NCI-H1105 treated with DMSO at 0.1 percent for 48 hours (cell line): Measurements from ENCODE around the gene NCAPD2.
A peak's percentile ranks its signal among the peaks of the same experiment; 100 is the strongest.
"Not testable (repeated sequence)": the region's sequence is repeated elsewhere in the genome, so short reads cannot be mapped to it uniquely, and the experiment has no call there.

ENCODE experiments used
- DNase-seq: peaks from one replicate; lab custom pipeline; 2025; lab: John Stamatoyannopoulos, UW

Gene NCAPD2

DNA sequence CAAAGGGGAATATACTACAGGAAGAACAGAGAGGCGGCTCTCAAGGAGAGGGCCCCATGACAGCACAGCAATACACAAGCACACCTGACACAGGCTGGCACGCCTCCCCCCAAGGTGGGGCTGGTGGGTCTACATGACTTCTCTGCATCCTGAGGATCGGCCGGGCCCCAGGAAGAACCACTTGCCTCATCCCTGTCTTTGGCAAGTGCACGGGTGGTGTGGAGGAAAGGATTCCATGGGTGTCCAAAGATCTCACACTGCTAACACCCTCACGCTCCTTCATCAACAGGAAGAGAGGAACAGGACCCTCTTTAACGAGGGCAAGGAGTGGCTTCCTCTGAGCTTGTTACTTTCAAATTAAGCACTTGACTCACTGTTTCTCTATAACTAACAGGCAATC is 30.7 kb upstream of the NCAPD2 start:
- no peak for DNase-seq

DNA sequence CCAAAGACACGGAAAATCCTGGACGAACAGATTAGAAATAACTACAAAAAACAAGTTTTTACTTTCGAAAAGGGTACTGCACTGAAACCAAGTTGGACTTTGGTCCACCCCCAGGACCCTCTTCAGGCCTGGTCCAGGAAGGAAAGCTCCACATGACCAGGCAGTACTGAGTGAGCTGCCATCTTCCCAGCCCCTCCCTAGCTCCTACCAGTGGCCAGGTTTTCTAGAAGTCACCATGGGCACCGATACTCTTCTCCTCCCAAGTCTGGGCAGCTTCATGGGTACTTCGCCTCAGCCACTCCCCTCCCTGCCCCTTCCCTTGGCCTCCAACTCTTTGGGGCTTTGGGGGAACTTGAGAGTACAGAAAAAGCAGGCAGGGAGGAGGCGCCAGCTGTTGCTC is 30.0 kb upstream of the NCAPD2 start:
- no peak for DNase-seq

DNA sequence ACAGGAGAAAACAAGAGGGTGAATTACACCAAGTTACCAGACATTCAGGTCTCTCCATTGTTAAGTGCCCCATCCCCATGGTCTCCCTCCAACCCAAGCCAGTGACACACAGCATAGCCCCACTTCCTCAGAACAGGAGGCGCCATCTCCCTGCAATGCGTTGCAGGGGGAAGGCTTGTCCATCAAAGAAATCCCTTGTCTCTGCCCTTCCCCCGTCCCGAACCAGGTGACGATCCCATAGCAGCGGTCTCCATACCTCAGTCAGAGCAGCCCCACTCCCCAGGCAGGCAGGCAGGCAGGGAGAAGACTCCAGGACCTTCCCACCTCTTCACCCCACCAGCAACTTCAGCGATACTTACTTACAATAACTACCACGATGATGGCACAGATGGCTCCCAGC is 29.4 kb upstream of the NCAPD2 start:
- DNase-seq, result no peak

DNA sequence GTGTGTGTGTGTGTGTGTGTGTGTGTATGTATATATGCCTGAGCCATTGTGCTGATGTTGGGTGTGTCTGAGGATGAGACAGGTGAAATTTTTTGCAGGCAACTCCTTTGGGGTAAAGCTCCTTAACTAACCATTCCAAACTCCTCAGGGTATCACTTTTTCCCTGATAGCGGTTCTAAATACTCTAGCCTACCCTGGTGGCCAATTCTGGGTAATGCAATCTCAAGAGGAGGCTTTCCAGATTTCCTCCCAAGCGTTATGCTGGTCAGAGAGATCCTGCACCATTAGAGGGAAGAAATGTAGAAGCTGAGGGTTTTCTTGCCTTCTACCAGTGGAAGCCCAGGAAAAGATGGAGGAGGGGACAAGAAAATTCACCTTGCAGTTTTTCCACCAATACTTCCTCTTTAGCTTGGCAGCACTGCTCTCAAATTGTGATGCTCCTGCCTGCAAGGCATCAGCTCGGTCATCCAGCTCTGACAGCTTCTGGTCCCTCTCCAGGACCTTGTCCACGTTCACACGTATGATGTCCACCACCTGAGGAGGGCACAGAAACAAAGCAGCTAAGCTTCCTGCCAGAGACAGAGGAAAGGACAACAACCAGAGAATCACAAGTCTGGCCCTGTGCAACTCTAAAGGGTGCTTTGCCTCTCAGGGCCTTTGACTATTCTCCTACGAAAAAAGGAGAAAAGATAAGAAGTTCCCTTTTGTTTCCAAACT is 28.3 kb upstream of the NCAPD2 start:
- DNase-seq, result peak; percentile 69

DNA sequence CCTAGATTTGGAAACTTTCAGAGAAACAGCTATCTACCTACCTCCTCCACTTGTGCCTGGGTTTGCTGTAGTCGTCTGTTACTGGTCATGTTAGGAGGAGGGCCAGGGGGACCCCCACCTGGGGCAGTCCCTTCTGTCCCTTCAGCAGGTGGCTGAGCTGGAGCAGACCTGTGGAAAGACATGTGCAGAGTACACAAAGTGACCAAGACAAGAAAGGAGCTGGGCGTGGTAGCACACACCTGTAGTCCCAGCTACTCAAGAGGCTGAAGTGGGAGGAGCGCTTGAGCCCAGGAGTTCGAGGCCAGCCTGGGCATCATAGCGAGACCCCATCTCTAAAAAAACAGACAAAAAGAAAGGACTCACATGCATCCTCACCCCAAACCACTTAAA is 27.7 kb upstream of the NCAPD2 start:
- DNase-seq, result no peak

DNA sequence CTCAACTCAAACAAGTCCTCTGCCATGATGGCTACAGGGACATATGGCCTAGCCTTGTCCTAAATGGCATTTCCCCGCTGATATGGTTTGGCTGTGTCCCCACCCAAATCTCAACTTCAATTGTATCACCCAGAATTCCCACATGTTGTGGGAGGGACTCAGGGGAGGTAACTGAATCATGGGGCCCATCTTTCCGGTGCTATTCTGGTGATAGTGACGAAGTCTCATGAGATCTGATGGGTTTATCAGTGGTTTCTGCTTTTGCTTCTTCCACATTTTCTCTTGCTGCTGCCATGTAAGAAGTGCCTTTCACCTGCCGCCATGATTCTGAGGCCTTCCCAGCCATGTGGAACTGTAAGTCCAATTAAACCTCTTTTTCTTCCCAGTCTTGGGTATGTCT is 27.2 kb upstream of the NCAPD2 start:
- not testable (repeated sequence) for DNase-seq

DNA sequence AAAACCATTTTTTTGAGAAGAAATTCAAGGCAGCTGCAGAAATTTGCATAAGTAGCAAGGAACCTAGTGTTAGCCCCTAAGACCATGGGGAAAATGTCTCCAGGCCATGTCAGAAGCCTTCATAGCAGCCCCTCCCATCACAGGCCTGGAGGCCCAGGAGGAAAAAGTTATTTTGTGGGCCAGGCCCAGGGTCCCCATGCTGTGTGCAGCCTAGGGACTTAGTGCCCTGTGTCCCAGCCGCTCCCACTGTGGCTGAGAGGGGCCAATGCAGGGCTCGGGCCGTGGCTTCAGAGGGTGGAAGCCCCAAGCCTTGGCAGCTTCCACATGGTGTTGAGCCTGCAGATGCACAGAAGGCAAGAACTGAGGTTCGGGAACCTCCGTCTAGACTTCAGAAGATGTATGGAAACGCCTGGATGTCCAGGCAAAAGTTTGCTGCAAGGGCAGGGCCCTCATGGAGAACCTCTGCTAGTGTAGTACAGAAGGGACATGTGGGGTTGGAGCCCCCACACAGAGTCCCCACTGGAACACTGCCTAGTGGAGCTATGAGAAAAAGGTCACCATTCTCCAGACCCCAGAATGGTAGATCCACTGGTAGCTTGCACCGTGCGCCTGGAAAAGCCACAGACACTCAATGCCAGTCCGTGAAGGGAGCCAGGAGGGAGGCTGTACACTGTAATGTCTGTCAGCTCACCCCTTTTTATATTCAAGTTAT is 26.2 kb upstream of the NCAPD2 start:
- DNase-seq, result not testable (repeated sequence)

DNA sequence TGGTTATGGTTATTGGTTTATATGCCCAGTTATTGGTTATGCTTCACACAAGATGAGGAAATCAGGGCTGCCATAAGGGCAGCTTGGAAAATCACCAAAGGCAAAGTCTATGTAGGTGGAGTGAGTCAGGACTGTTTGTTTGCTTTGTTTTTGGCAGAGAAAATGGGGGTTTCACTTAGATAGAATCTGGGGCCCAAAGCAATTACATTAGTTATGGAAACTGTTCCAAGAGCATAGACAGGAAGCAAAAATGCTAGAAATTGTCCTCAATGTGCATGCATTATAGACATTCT is 25.7 kb upstream of the NCAPD2 start:
- no peak for DNase-seq

DNA sequence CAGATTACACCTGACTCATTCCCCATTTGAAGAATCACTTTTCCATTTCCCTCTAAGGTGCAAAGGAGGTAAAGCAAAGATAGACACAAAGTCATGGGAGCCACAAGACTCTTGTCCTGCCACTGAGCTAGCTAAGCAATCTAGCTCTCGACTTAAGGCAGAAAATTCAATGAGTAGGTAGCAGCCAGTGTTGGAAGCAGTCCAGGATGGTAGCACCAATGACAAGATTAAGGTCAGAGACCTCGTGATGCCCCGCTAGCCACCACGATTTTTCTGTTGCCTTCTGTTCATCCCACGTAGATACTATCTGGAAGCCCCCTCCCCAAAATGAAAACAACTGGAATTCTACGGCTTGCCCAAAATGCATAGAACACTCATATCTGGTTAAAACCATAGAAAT is 24.8 kb upstream of the NCAPD2 start:
- DNase-seq, result no peak

DNA sequence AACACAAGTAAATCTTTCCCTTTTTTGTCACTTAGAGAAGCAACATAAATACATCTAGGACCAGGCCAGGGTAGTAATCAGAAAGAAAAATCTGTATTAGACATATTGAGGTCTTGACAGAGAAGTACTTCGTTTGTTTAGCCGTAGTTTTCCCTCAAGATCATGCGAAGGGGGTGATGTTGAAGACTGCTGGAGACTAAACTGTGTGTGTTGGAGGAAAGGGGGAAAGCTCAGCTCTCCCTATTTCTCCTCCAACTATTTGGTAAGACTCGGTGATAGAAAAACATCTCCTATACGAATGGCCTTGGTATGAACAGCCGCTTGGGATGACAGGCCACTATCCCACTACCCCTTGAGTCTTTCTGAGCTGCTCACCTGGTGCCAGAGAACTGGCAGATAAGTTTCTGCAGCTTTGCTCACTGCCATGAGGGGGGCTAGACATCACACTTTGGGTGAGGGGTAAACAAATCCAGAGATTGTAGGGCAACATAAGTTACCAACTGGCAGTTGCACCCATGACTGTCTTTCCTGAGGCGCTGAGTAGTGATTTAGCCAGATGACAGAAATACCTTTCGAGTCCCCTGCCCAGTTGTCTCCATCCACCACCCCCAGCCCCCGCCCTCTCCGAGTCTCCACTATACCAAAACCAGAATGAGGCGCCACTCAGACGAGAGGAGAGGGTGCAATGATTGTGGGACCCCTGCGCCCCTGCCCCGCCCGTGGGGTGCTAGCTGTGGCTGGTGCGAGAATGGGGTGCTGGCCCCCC is 24.1 kb upstream of the NCAPD2 start:
- peak; percentile 5 for DNase-seq

DNA sequence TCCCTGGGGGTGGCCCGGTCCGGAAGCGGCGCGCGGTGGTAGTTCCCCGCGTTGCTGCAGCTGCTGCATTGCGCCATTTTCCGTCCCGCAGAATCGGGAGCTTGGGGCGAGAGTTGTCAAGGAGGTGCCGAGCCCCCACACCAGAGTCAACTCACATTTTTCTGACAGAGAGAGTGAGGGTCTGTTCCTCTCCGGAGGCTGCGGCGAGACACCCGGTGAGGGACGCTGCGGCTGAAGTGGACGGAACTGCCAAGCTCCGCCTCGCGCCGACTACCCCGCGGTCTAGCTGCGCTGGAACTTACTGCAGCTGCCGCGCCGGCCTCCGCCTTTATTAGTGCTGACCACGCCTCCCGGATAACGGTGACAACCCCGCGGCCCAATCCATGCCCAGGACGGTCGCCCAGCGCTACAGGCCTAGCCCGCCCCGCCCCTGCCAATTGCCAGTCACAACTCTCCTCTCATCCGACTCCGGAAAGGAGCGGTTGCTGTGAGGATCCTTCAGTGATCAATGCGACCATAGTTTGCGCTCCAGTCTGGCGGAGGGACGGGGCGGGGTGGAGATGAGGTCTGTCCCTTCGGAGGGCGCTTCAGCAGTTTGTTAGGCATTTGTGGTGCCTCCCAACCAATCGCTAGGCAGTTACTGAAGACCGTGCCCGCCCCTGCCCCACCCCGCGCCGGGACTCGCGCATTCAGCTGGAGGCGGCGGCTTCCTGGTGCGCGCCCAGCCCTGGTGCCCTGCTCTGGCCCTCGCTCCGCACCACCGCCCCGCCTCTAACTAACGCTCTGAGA is 23.3 kb upstream of the NCAPD2 start, which contains the start of gene VAMP1:
TSS of gene VAMP1 (minus strand) at position 303 of the 789 bp plus-strand sequence. CDS start at position 157, 146 bp downstream.
- DNase-seq, result peak; percentile 99

DNA sequence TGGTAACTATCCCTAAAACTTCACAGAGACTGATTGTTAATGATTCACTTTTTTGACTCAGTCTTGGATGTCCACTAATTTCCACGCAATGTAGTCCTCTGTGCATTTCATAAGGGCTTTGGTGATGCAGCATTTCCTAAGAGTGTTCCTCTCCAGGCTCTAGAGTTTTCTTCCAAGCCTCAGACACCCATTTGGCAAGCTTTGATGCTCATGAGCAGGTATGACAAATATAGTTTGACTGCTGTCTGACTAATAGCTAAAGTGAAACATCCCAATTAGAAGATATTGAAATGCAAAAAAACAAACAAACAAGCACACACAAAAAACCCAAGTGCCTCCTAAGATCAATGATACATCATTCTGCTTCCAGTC is 21.9 kb upstream of the NCAPD2 start:
- DNase-seq, result no peak

DNA sequence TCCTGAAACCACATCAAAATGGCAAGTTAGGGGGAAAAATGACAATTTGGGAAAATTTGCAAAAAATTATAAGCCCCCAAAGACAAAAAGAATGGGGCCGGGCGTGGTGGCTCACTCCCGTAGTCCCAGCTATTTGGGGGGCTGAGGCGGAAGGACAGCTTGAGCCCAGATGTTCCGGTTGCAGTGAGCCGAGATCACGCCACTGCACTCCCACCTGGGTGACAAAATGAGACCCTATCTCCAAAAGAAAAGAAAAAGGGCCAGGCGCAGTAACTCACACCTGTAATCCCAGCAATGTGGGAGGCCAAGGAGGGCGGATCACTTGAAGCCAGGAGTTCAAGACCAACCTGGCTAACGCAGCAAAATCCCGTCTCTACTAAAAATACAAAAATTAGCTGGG is 21.4 kb upstream of the NCAPD2 start:
- DNase-seq, result no peak

DNA sequence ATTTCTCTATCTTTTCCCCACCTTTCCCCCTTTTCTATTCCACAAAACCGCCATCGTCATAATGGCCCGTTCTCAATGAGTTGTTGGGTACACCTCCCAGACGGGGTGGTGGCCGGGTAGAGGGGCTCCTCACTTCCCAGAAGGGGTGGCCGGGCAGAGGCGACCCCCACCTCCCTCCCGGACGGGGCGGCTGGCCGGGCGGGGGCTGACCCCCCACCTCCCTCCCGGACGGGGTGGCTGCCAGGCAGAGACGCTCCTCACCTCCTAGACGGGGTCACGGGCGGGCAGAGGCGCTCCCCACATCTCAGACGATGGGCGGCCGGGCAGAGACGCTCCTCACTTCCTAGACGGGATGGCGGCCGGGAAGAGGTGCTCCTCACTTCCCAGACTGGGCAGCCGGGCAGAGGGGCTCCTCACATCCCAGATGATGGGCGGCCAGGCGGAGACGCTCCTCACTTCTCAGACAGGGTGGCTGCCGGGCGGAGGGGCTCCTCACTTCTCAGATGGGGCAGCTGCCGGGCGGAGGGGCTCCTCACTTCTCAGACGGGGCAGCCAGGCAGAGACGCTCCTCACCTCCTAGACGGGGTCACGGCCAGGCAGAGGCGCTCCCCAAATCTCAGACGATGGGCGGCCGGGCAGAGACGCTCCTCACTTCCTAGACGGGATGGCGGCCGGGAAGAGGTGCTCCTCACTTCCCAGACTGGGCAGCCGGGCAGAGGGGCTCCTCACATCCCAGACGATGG is 18.5 kb upstream of the NCAPD2 start:
- DNase-seq, result not testable (repeated sequence)

DNA sequence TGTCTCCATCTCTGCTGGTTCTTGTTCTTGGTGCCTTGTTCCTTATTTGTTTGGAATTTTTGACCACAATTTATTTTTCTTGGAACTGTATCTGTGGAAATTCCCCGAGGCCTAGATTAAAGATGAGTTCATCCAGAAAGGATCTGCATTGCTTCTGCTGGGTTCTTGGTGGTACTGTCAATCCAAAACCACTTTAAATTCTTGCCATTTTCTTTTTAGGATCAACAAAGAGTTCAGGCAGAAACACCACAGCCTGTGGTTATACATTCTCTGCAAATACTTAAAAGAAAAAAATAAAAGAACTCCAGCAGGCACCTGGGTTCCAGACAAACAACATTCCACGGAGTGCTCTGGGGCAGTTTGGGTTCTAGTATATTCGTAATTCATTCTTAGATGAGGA is 17.4 kb upstream of the NCAPD2 start:
- DNase-seq, result no peak

DNA sequence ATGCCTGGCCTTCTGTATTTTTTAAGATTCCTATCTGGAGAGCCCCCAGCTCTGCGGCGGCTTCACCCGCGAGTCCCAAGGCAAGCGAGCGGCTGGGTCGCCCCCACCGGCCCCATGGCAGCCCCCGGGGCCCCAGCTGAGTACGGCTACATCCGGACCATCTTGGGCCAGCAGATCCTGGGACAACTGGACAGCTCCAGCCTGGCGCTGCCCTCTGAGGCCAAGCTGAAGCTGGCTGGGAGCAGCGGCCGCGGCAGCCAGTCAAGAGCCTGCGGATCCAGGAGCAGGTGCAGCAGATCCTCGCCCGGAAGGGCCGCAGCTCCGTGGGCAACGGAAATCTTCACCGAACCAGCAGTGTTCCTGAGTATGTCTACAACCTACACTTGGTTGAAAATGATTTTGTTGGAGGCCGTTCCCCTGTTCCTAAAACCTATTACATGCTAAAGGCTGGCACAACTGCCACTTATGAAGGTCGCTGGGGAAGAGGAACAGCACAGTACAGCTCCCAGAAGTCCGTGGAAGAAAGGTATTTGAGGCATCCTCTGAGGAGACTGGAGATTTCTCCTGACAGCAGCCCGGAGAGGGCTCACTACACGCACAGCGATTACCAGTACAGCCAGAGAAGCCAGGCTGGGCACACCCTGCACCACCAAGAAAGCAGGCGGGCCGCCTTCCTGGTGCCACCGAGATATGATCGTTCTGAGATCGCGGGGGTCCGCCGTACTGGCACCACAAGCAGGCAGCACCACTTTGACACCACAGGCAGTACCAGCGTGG is 16.1 kb upstream of the NCAPD2 start:
- not testable (repeated sequence) for DNase-seq

DNA sequence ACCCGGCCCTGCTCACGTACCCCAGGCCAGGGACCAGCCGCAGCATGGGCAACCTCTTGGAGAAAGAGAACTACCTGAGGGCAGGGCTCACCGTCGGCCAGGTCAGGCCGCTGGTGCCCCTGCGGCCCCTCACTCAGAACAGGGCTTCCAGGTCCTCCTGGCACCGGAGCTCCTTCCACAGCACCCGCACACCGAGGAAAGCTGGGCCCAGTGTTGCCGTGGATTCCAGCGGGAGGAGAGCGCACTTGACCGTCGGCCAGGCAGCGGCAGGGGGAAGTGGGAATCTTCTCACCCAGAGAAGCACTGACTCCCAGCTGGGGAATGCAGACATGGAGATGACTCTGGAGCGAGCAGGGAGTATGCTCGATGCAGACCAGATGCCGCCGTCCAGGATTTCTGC is 15.5 kb upstream of the NCAPD2 start:
- DNase-seq, result no peak

DNA sequence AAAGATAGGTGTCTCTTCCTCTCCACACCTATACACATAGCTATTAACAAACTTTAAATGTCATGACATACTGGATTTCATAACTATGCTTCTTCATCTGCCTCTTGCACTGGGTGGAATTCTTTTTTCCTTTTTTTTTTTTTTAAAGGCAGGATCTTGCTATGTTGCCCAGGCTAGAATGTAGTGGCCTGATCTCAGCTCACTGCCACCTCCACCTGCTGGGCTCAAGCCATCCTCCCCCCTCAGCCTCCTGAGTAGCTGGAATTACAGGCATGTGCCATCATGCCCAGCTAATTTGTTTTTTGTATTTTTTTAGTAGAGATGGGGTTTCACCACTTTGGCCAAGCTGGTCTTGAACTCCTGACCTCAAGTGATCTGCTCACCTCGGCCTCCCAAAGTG is 5.7 kb upstream of the NCAPD2 start:
- no peak for DNase-seq

DNA sequence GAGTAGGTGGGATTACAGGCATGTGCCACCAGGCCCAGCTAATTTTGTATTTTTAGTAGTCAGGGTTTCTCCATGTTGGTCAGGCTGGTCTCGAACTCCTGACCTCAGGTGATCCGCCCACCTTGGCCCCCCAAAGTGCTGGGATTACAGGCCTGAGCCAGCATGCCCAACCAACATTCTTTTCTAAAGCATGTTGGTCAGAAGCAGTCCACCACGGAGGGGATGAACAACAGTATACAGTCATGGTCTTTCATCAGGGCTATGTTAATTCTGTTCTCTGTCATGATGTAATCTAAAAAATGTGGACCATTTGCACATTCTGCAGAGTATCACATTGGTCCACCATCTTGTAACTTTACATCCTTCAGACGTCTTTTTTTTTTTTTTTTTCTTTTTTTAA is 4.5 kb upstream of the NCAPD2 start:
- DNase-seq, result no peak

DNA sequence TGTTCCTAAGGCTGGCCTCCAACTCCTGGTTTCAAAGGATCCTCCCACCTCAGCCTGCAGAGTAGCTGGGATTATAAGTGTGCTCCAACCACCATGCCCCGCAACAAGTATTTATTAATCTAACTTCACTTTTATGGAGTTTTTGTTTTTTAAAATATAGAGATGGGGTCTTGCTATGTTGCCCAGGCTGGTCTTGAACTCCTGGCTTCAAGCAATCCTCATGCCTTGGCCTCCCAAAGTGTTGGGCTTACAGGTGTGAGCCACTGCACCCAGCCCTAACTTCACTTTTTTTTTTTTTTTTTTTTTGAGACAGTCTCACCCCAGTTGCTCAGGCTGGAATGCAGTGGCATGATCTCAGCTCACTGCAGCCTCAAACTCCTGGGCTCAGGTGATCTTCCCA is 3.2 kb upstream of the NCAPD2 start:
- not testable (repeated sequence) for DNase-seq
